Limb (tissue), 2 donors: ENCODE results near the gene SDSL.
A peak's percentile ranks its signal among the peaks of the same experiment; 100 is the strongest.

ENCODE experiments used
- DNase-seq, 2 donors: peaks; one replicate each; pipeline ENCODE4 v3.0.0-alpha.2; 2016; ENCODE audit errors: extremely low spot score in 2 of 2

Gene SDSL

GRCh38 chr12:113420996-113421595 is 1.1 kb upstream of the SDSL start:
- no peak for DNase-seq

GRCh38 chr12:113422886-113423669 is 898 bp downstream of the SDSL start:
- no peak for DNase-seq

GRCh38 chr12:113424456-113424855 is 2.3 kb downstream of the SDSL start:
- no peak for DNase-seq

GRCh38 chr12:113424915-113425823 is 3.0 kb downstream of the SDSL start:
- DNase-seq: peak in 1 of 2 donors; percentile 71

GRCh38 chr12:113425960-113426453 is 3.8 kb downstream of the SDSL start:
- no peak for DNase-seq

- DNase-seq: no peak
Measured at GRCh38 chr12:113427882-113428281, 5.7 kb downstream of the SDSL start.

GRCh38 chr12:113428482-113428881 is 6.3 kb downstream of the SDSL start:
- no peak for DNase-seq

GRCh38 chr12:113432986-113433385 is 10.8 kb downstream of the SDSL start:
- DNase-seq: no peak

GRCh38 chr12:113435367-113435766 is 13.2 kb downstream of the SDSL start:
- DNase-seq: no peak

- DNase-seq: no peak
Measured at GRCh38 chr12:113436586-113436985, 14.4 kb downstream of the SDSL start.

GRCh38 chr12:113436993-113437728 is 15.0 kb downstream of the SDSL start:
- DNase-seq: no peak

GRCh38 chr12:113437729-113438100 is 15.5 kb downstream of the SDSL start:
- DNase-seq: no peak

- no peak for DNase-seq
Measured at GRCh38 chr12:113438523-113439300, 16.5 kb downstream of the SDSL start.

GRCh38 chr12:113439301-113439597 is 17.1 kb downstream of the SDSL start:
- DNase-seq: no peak

- peak; percentile 25 to 73 for DNase-seq
Measured at GRCh38 chr12:113439606-113440030, 17.4 kb downstream of the SDSL start.

GRCh38 chr12:113440336-113440735 is 18.2 kb downstream of the SDSL start:
- no peak for DNase-seq

GRCh38 chr12:113440947-113441782 is 19.0 kb downstream of the SDSL start:
- DNase-seq: no peak

- DNase-seq: no peak
Measured at GRCh38 chr12:113443030-113443539, 20.9 kb downstream of the SDSL start.

- no peak for DNase-seq
Measured at GRCh38 chr12:113445544-113446171, 23.5 kb downstream of the SDSL start.
